ENCODE measurements around the gene ZCCHC2.

ZCCHC2 gene

GRCh38 chr18:62522504-62523254 lies at the start of gene ZCCHC2:
ZCCHC2 (plus strand) TSS chr18:62523025; CDS start chr18:62523425, 400 bp downstream.
- FAIRE-seq: no peak

- FAIRE-seq: no peak
Observed at GRCh38 chr18:62479574-62479973, 43.3 kb upstream of the ZCCHC2 start.

- FAIRE-seq: peak; percentile 5
Observed at GRCh38 chr18:62480927-62481326, 41.9 kb upstream of the ZCCHC2 start.

GRCh38 chr18:62484941-62485340 lies 37.9 kb upstream of the ZCCHC2 start:
- FAIRE-seq: no peak

GRCh38 chr18:62485684-62486083 lies 37.1 kb upstream of the ZCCHC2 start:
- FAIRE-seq: no peak

- no peak for FAIRE-seq
Observed at GRCh38 chr18:62486290-62486964, 36.4 kb upstream of the ZCCHC2 start.

- no peak for FAIRE-seq
Observed at GRCh38 chr18:62487161-62487560, 35.7 kb upstream of the ZCCHC2 start.

GRCh38 chr18:62490967-62491695 lies 31.7 kb upstream of the ZCCHC2 start:
- no peak for FAIRE-seq

- FAIRE-seq: no peak
Observed at GRCh38 chr18:62493033-62493862, 29.6 kb upstream of the ZCCHC2 start.

GRCh38 chr18:62494764-62495163 lies 28.1 kb upstream of the ZCCHC2 start:
- no peak for FAIRE-seq

- no peak for FAIRE-seq
Observed at GRCh38 chr18:62496262-62496661, 26.6 kb upstream of the ZCCHC2 start.

- no peak for FAIRE-seq
Observed at GRCh38 chr18:62497190-62497772, 25.5 kb upstream of the ZCCHC2 start.

- FAIRE-seq: no peak
Observed at GRCh38 chr18:62498616-62499262, 24.1 kb upstream of the ZCCHC2 start.

GRCh38 chr18:62499263-62499650 lies 23.6 kb upstream of the ZCCHC2 start:
- no peak for FAIRE-seq

GRCh38 chr18:62500174-62500573 lies 22.7 kb upstream of the ZCCHC2 start:
- no peak for FAIRE-seq

- FAIRE-seq: no peak
Observed at GRCh38 chr18:62500966-62501591, 21.7 kb upstream of the ZCCHC2 start.

- peak; percentile 93 for FAIRE-seq
Observed at GRCh38 chr18:62505669-62506494, 16.9 kb upstream of the ZCCHC2 start.

GRCh38 chr18:62506495-62507143 lies 16.2 kb upstream of the ZCCHC2 start:
- FAIRE-seq: no peak

- no peak for FAIRE-seq
Observed at GRCh38 chr18:62509779-62510178, 13.0 kb upstream of the ZCCHC2 start.

GRCh38 chr18:62510789-62511188 lies 12.0 kb upstream of the ZCCHC2 start:
- FAIRE-seq: no peak

Measured in islet of Langerhans (tissue), 1 donor.